ENCODE measurements around the gene ATE1. TPM values are rescaled to one million over a fixed set of nuclear protein-coding genes. Genes with fewer than 3 reads are reported as not detected.

ATE1 gene
- total RNA-seq, 1 donor from 2014 or later: 24.2 TPM

GRCh38 chr10:121818599-121818998, 109.2 kb downstream of the ATE1 start:
- no peak for DNase-seq (ENCODE audit: low spot score)
- no peak for TF ChIP-seq CTCF (IDR thresholded peaks at IDR 0.05)
- Mint-ChIP-seq H3K9me3 (ENCODE audit: low read depth) (no peaks in the 10 kb centered on the region), H3K36me3 (ENCODE audit: low read depth) (peaks cover 2% of the 10 kb centered on the region), H3K27me3 (ENCODE audit: low read depth) (no peaks in the 10 kb centered on the region), H3K27ac (ENCODE audit: unreplicated experiment) (no peak overlapping the region), H3K4me1 (ENCODE audit: low read depth) (peaks cover 5% of the 10 kb centered on the region), H3K4me3 (ENCODE audit: unreplicated experiment) (no peak overlapping the region)

GRCh38 chr10:121816197-121816596, 111.6 kb downstream of the ATE1 start:
- no peak for DNase-seq (ENCODE audit: low spot score)
- no peak for TF ChIP-seq CTCF (IDR thresholded peaks at IDR 0.05)
- no peak overlapping the region for H3K27ac Mint-ChIP-seq (ENCODE audit: unreplicated experiment)
- no peak overlapping the region for H3K4me3 Mint-ChIP-seq (ENCODE audit: unreplicated experiment)
- no peaks in the 10 kb centered on the region for H3K9me3 Mint-ChIP-seq (ENCODE audit: low read depth)
- H3K4me1 Mint-ChIP-seq (ENCODE audit: low read depth): no peaks in the 10 kb centered on the region
- peaks cover 2% of the 10 kb centered on the region for H3K36me3 Mint-ChIP-seq (ENCODE audit: low read depth)
- H3K27me3 Mint-ChIP-seq (ENCODE audit: low read depth): no peaks in the 10 kb centered on the region

GRCh38 chr10:121813857-121814256, 114.0 kb downstream of the ATE1 start:
- H3K4me1 Mint-ChIP-seq (ENCODE audit: low read depth): no peaks in the 10 kb centered on the region
- H3K4me3 Mint-ChIP-seq (ENCODE audit: unreplicated experiment): no peak overlapping the region
- peaks cover 2% of the 10 kb centered on the region for H3K36me3 Mint-ChIP-seq (ENCODE audit: low read depth)
- no peaks in the 10 kb centered on the region for H3K27me3 Mint-ChIP-seq (ENCODE audit: low read depth)
- no peaks in the 10 kb centered on the region for H3K9me3 Mint-ChIP-seq (ENCODE audit: low read depth)
- TF ChIP-seq CTCF (IDR thresholded peaks at IDR 0.05): no peak
- no peak overlapping the region for H3K27ac Mint-ChIP-seq (ENCODE audit: unreplicated experiment)
- no peak for DNase-seq (ENCODE audit: low spot score)

GRCh38 chr10:121813211-121813815, 114.5 kb downstream of the ATE1 start:
- H3K27ac Mint-ChIP-seq (ENCODE audit: unreplicated experiment): no peak overlapping the region
- no peaks in the 10 kb centered on the region for H3K4me1 Mint-ChIP-seq (ENCODE audit: low read depth)
- H3K9me3 Mint-ChIP-seq (ENCODE audit: low read depth): no peaks in the 10 kb centered on the region
- DNase-seq (ENCODE audit: low spot score): no peak
- H3K27me3 Mint-ChIP-seq (ENCODE audit: low read depth): no peaks in the 10 kb centered on the region
- H3K4me3 Mint-ChIP-seq (ENCODE audit: unreplicated experiment): no peak overlapping the region
- H3K36me3 Mint-ChIP-seq (ENCODE audit: low read depth): peaks cover 2% of the 10 kb centered on the region
- no peak for TF ChIP-seq CTCF (IDR thresholded peaks at IDR 0.05)

- no peaks in the 10 kb centered on the region for H3K27me3 Mint-ChIP-seq (ENCODE audit: low read depth)
- H3K4me1 Mint-ChIP-seq (ENCODE audit: low read depth): no peaks in the 10 kb centered on the region
- H3K9me3 Mint-ChIP-seq (ENCODE audit: low read depth): no peaks in the 10 kb centered on the region
- H3K36me3 Mint-ChIP-seq (ENCODE audit: low read depth): peaks cover 2% of the 10 kb centered on the region
- no peak overlapping the region for H3K4me3 Mint-ChIP-seq (ENCODE audit: unreplicated experiment)
- TF ChIP-seq CTCF (IDR thresholded peaks at IDR 0.05): no peak
- no peak overlapping the region for H3K27ac Mint-ChIP-seq (ENCODE audit: unreplicated experiment)
- no peak for DNase-seq (ENCODE audit: low spot score)
These were observed 115.8 kb downstream of the ATE1 start for GRCh38 chr10:121812031-121812430.

Data from chondrocyte (in vitro differentiated cells).